Large intestine (tissue), 3 donors: Measurements from ENCODE around the gene RTN4RL1. TPM values are rescaled to one million over a fixed set of nuclear protein-coding genes. Genes with fewer than 3 reads are reported as not detected.
A peak's percentile ranks its signal among the peaks of the same experiment; 100 is the strongest.
"Not testable (repeated sequence)": the region's sequence is repeated elsewhere in the genome, so short reads cannot be mapped to it uniquely, and the experiment has no call there.

ENCODE experiments used
- DNase-seq, 2 donors: peaks; one replicate each; pipeline versions ENCODE4 v3.0.0 to v3.0.0-alpha.2; 2013
- H3K27ac ChIP-seq: one replicate; pipeline ENCODE4 v1.5.1; 2013; ENCODE audit warnings: low read length
- H3K27me3 ChIP-seq: 2 replicates; pipeline ENCODE4 v1.6.1; 2013; ENCODE audit warnings: low read length; ENCODE audit not compliant: control insufficient read depth, insufficient read depth
- H3K36me3 ChIP-seq: 2 replicates; pipeline ENCODE4 v1.6.1; 2013; ENCODE audit warnings: low read length; ENCODE audit not compliant: control insufficient read depth, insufficient read depth
- H3K4me1 ChIP-seq: one replicate; pipeline ENCODE4 v1.6.1; 2013; ENCODE audit warnings: low read length; ENCODE audit not compliant: control insufficient read depth, insufficient read depth
- H3K4me3 ChIP-seq: one replicate; pipeline ENCODE4 v1.5.1; 2013; ENCODE audit warnings: low read length
- H3K9me3 ChIP-seq: one replicate; pipeline ENCODE4 v1.6.1; 2013; ENCODE audit warnings: mild to moderate bottlenecking, low read depth, low read length, moderate library complexity; ENCODE audit not compliant: control insufficient read depth
- whole genome bisulfite sequencing: methylation state at CpG from one replicate; pipeline ENCODE4 v1.1.5; 2013; ENCODE audit warnings: low lambda C conversion rate; ENCODE audit not compliant: insufficient coverage; 5-methylcytosine and 5-hydroxymethylcytosine counted together
- polyA plus RNA-seq: library from polyadenylated mRNA; unstranded; fragments of 120-200 nt; gene quantifications from one replicate; pipeline ENCODE4 v1.2.1, GENCODE V29; 2013

The RTN4RL1 gene
- polyA plus RNA-seq, 1 donor: 0.45 TPM

DNA sequence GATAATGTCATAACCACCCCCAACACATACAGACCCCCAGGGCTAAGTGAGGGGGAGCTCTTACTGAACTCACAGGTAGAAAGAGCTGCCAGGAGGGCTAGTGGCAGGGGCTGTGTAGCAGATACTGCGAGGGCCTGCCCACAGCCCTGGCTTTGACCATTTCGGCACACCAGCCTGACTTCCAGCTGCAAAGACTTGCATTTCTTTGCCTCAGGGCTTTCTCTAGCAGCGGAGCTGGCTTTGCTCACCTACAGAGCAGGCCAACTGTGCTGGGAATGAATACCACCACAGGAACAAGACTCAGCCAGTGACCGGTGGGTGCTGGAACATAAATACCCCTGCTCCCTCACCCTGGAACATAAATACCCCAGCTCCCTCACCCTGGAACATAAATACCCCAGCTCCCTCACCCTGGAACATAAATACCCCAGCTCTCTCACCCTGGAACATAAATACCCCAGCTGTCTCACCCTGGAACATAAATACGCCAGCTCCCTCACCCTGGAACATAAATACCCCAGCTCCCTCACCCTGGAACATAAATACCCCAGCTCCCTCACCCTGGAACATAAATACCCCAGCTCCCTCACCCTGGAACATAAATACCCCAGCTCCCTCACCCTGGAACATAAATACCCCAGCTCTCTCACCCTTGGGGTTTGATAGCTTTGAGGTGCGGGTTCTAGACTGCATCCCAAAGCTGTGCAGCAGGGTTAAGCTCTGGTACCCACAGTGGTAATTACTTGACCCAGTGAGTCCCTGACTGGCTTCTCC, 11.7 kb downstream of the RTN4RL1 start:
- not testable (repeated sequence) for H3K4me3 ChIP-seq, H3K4me1 ChIP-seq, DNase-seq, H3K9me3 ChIP-seq, H3K36me3 ChIP-seq, H3K27ac ChIP-seq
- no CpG with 5 or more reads among the region's 6 CpGs for WGBS
- peaks cover 30% of the 10 kb centered on the region for H3K27me3 ChIP-seq

DNA sequence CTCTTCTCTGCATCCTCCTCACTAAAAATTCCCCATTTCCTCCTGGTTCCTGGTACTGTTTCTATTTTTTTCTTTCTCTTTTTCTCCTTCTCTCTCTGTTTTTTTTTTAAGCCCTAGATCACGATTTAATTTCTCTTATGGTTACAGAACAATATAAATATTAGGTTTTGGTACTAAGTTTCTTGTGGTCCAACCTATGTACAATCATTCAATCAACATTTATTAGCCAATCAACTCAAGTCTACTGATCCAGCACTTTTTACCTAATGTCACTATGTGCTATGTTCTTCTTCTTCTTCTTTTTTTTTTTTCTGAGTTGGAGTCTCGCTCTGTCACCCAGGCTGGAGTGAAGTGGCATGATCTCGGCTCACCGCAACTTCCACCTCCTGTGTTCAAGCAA, 12.6 kb downstream of the RTN4RL1 start:
- 78% methylated on average over 1 of the region's 4 CpGs for WGBS
- Histone ChIP-seq H3K4me1 (peaks cover 7% of the 10 kb centered on the region), H3K27me3 (peaks cover 22% of the 10 kb centered on the region), H3K9me3 (peaks cover 4% of the 10 kb centered on the region), H3K4me3 (no peak overlapping the region), H3K36me3 (no peaks in the 10 kb centered on the region), H3K27ac (no peak overlapping the region)
- DNase-seq: no peak

DNA sequence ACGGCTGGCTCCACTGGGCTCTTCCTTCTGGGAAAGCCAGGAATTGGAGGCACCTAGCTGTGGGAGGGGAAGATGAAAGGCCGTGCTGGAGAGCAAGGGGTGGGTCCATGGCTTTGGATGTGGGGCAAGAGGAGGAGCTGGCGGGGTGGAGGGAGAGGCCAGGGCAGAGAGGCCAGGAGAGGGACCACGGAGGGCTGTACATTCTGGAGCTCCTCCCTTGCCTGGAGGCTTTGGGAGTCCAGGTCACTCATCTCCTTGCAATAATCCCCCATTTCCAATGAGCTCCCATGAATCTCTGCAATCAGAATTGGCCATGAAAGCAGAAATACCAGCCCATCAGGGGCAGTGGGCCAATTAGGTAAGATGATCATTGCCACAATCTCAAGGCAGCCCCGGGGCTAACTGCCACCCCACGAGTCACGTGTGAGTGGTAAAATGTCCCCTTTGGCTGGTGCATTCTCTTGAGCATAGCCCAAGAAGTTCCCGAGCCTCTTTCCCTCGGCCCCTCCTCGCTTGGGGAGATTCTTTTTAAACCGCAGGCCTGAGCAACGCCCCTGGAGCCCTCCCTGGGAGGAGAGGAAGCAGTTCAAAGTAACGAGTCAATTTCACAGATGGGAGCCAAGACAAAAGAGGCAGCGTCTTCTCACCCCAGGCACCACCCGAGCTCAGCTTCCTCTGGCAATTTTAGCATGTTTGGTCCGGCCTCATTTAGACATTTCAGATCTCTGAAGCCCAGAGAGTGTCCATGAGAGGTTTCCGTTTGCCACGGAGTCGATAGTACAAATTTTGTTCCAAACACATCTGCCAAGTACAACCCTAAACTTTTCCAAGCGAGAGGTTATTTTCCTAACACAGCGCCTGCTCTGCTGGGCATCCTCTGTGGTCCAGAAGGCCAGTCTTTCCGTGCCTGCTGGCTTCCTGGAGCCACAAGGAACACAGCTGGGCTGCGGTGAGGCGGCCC, 13.4 kb downstream of the RTN4RL1 start:
- Histone ChIP-seq H3K4me3 (no peak overlapping the region), H3K27me3 (peaks cover 14% of the 10 kb centered on the region), H3K36me3 (no peaks in the 10 kb centered on the region), H3K27ac (no peak overlapping the region), H3K4me1 (peaks cover 7% of the 10 kb centered on the region), H3K9me3 (peaks cover 4% of the 10 kb centered on the region)
- DNase-seq: no peak
- WGBS: no CpG with 5 or more reads among the region's 24 CpGs

DNA sequence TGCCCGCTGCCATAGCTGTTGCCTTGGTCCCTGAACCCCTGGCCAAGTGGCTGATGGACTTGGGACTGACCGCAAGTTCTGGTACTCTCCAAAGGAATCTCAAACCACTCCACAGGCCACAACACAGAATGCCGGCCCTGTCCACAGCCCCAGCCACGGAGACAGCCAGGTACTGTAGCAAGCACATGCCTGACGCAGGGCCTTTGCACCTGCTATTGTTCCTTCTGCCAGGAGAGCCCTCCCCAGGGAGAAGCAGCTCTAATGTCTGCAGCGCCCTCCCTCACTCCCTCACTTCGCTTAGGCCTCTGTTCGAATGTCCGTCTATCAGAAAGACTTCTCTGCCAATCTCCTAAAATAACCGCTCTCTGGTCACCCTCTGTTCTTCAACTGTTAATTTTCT, 15.4 kb downstream of the RTN4RL1 start:
- Histone ChIP-seq H3K9me3 (no peaks in the 10 kb centered on the region), H3K36me3 (peaks cover 2% of the 10 kb centered on the region), H3K4me1 (peaks cover 7% of the 10 kb centered on the region), H3K4me3 (no peak overlapping the region), H3K27me3 (peaks cover under 1% of the 10 kb centered on the region), H3K27ac (no peak overlapping the region)
- no peak for DNase-seq
- no CpG with 5 or more reads among the region's 10 CpGs for WGBS

DNA sequence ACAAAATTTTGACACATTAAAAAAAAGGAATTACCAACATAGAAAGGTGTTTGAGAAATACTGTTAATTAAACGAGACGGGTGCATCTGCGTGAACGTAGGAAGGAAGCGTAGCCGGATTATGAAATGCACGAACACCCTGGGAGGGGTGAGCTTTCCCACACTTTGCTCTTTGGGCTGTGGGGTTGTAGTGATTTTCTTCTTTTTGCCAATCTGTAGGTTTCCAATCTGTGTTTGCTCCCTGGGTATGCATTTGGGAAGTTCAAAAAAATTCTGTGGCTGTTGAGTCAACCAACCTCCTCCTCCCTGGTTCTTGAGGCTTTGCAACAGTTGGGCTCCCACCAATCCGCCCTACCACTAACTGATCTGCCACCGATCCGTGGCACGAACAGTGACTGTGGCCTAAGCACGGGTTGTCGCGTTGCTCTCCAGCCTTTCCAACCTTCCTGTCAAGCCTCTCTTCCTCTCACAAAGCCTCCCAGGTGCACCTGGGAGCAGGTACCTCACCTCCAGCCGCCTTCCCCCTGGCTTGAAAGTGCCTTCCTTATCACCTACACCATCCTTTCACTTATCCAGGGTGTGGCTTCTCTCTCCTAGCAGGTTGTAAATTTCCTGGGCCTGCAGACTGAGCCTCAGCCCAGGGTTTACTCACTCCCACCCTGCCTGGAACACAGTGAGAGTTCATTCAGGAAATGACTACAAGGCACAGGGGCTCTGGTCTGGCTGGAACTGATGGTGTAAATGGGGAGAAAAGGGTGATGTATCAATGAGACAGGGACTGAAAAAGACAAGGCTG, 16.6 kb downstream of the RTN4RL1 start:
- Histone ChIP-seq H3K4me3 (no peak overlapping the region), H3K36me3 (peaks cover 4% of the 10 kb centered on the region), H3K4me1 (peaks cover 7% of the 10 kb centered on the region), H3K27ac (peak overlapping the region; percentile 26), H3K9me3 (no peaks in the 10 kb centered on the region), H3K27me3 (no peaks in the 10 kb centered on the region)
- peak in 1 of 2 donors; percentile 68 for DNase-seq
- 93% methylated on average over 3 of the region's 15 CpGs for WGBS

DNA sequence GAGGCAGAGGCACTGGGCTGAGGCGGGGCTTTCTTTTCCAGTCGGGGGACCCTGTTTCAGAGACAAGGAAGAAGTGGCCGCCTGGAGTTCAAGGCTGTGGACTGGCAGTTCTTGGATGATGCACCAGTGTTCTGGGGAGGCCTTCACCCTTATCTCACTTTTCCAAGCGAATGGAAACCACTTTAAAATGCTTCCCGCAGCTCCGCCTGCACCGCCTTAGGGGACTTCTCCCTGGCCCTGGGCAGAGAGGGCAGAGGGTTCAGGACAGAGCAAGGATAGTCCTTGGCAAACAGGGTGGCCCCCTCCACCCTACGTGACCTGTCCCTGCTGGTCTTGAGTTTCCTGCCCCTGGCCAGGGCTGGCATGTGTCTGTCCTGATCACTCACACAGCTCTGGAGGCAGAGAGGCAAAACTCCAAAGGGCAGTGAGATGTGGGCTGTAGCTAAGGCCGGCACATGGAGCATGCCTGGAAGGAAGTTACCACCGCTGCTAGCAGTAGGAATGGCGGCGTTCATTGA, 20.6 kb downstream of the RTN4RL1 start:
- H3K36me3 ChIP-seq: peaks cover 9% of the 10 kb centered on the region
- H3K27me3 ChIP-seq: no peaks in the 10 kb centered on the region
- WGBS: no CpG with 5 or more reads among the region's 12 CpGs
- no peak overlapping the region for H3K4me3 ChIP-seq
- H3K9me3 ChIP-seq: no peaks in the 10 kb centered on the region
- peaks cover 12% of the 10 kb centered on the region for H3K4me1 ChIP-seq
- no peak overlapping the region for H3K27ac ChIP-seq
- no peak for DNase-seq

DNA sequence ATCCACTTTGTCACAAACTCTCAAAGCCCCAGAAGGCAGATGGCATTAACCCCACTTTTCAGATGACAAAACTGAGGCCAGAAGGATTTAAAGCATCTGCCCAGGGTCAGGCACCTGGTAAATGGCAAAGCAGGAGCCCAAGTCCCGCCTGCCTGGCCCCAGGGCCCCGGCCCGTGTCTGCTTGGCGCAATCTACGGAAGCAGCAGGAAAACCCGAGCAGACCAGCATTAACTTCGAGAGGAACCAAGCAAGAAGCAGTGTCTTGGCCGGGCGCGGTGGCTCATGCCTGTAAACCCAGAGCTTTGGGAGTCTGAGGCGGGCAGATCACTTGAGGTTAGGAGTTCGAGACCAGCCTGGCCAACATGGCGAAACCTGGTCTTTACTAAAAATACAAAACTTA, 21.6 kb downstream of the RTN4RL1 start:
- no peak for DNase-seq
- no peaks in the 10 kb centered on the region for H3K27me3 ChIP-seq
- H3K27ac ChIP-seq: no peak overlapping the region
- H3K4me1 ChIP-seq: peaks cover 16% of the 10 kb centered on the region
- no peak overlapping the region for H3K4me3 ChIP-seq
- H3K9me3 ChIP-seq: no peaks in the 10 kb centered on the region
- H3K36me3 ChIP-seq: peaks cover 9% of the 10 kb centered on the region
- no CpG with 5 or more reads among the region's 13 CpGs for WGBS

DNA sequence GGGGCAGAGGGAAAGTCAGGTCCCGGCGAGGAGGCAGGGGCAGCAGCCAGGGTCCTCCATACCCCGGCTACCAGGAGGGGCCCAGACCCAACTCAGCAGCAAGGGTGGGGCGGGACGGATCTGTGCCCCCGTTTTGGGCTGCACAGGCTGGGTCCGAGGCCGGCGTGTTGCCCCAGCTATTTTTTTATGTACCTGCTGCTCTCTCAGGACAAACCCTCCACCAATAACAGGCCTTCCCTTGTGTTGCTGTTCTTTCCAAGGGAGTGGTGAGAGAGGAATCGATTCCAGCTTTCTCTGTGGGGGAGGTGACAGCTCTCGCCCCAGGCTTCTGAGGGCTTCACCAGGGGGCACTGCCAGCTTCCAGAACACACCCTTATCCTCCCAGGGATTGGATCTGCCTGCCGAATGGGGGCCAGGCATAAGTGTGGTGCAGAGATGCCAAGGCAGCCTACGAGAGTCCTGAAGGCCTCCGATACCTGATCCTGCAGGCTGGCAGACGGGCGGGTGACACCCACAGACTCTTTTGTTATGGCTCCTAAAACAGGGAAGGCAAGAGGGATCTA, 22.3 kb downstream of the RTN4RL1 start:
- H3K36me3 ChIP-seq: peaks cover 9% of the 10 kb centered on the region
- no peaks in the 10 kb centered on the region for H3K9me3 ChIP-seq
- no peak for DNase-seq
- peaks cover 16% of the 10 kb centered on the region for H3K4me1 ChIP-seq
- no CpG with 5 or more reads among the region's 16 CpGs for WGBS
- H3K27me3 ChIP-seq: no peaks in the 10 kb centered on the region
- no peak overlapping the region for H3K4me3 ChIP-seq
- H3K27ac ChIP-seq: no peak overlapping the region

DNA sequence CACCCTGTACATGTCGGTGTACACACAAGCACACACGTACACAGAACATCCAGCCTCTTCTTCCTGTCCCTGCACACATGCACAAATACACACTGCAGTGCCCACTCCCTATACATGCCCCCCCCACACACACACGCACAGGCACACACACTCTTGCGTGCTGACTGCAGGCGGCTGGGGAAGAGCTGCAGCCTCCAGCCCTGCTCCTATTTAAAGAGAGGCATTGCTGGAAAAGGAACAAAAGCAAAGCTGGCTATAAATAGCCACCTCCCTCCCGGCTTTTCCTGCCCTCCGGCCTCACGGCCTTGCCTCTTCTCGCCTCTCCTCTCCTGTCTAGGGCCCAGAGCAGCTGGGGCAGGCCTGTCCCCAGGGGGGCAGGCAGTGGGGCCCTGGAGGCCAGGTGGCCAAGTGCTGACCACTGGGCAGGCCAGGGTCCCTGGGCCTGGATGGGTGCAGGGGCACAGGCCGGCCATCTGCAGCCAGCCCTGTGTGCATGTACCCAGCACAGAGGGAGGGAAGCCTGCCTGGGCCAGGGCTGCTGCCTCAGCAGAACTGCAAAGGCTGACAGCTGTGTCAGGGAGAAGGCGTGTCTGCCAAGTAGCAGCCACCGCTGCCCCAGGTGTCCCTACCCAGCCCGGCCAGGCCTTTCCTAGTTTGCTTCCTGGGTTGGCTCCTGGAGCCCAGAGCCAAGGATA, 25.4 kb downstream of the RTN4RL1 start:
- peaks cover 40% of the 10 kb centered on the region for H3K4me1 ChIP-seq
- no peak overlapping the region for H3K4me3 ChIP-seq
- H3K27me3 ChIP-seq: no peaks in the 10 kb centered on the region
- H3K27ac ChIP-seq: peak overlapping the region; percentile 77
- H3K36me3 ChIP-seq: peaks cover 7% of the 10 kb centered on the region
- DNase-seq: peak; percentile 64 to 74
- H3K9me3 ChIP-seq: no peaks in the 10 kb centered on the region
- WGBS: no CpG with 5 or more reads among the region's 13 CpGs
